HG03354 (cell line): ENCODE results near the gene PDGFC.

Experiments
- ATAC-seq: cut with Tn5 transposase; IDR thresholded peaks from one replicate; pipeline ENCODE4 v1.9.1; 2021; ENCODE audit warnings: mild to moderate bottlenecking; ENCODE audit not compliant: unreplicated experiment, poor library complexity, severe bottlenecking

Gene PDGFC

GRCh38 chr4:156924774-156925315 is 46.8 kb downstream of the PDGFC start:
- ATAC-seq: no peak

DNA sequence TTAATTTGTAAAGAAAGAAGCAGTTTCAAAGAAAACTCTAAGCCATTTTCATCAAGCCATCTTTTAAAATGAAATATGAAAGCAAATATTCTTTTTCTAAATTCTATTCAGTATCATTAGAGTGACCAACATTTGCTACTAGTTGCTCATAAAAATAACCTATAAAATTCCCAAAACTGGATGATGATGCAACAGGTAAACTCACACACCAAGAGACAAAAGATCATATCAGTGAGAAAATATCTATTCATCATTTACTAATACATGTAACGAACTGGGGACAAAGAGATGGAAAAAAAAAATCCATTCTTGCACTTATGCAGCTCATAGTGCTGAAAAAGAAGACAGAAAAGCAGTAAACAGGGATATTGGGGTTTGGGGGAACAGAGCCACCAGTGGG is 48.1 kb downstream of the PDGFC start:
- no peak for ATAC-seq

- ATAC-seq: no peak
Observed at GRCh38 chr4:156915221-156915620, 56.4 kb downstream of the PDGFC start.

GRCh38 chr4:156913234-156913633 is 58.4 kb downstream of the PDGFC start:
- ATAC-seq: no peak

- ATAC-seq: no peak
Observed at GRCh38 chr4:156909010-156909409, 62.6 kb downstream of the PDGFC start.

GRCh38 chr4:156906325-156906724 is 65.3 kb downstream of the PDGFC start:
- no peak for ATAC-seq

GRCh38 chr4:156901871-156902270 is 69.7 kb downstream of the PDGFC start:
- no peak for ATAC-seq

GRCh38 chr4:156898373-156899117 is 73.1 kb downstream of the PDGFC start:
- ATAC-seq: no peak

GRCh38 chr4:156896527-156896926 is 75.1 kb downstream of the PDGFC start:
- no peak for ATAC-seq

DNA sequence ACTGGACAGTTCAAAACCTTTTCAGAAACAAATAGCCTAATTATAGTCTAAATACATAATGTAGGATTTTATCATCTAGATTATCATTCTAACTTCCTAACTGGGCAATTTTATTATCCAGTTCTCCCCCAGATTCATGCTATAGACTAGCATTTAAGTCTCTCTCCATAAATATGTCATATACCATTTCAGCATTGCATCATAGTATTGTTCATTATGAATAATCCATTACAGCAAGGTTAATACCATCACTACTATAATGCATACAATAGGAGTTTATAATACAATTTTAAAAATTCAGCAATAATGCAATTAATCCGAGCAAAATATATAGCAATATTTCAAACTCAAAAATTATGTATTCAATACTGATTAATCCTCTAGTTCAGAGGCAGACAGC is 77.4 kb downstream of the PDGFC start:
- ATAC-seq: no peak

GRCh38 chr4:156892805-156893204 is 78.8 kb downstream of the PDGFC start:
- no peak for ATAC-seq

GRCh38 chr4:156889616-156890594 is 81.7 kb downstream of the PDGFC start:
- no peak for ATAC-seq

DNA sequence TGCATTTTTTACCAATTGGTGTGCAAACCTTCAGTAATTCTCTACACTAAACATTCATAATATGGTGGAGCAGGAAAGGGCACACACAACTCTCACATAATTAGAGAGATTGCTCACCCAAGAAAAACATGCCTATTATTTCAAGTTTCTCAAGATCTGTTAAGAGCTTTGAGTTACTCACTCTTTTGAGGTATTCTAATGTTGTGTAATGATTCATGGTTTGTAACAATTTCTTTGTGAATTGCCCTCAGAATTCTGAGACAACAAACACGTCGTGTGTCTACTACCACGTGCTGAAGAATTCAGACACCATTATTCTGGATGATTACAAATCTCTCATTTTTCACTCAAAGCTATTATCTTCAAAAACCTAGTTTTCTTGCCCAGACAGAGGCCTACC is 82.8 kb downstream of the PDGFC start:
- no peak for ATAC-seq

- no peak for ATAC-seq
Observed at GRCh38 chr4:156886481-156886880, 85.1 kb downstream of the PDGFC start.

DNA sequence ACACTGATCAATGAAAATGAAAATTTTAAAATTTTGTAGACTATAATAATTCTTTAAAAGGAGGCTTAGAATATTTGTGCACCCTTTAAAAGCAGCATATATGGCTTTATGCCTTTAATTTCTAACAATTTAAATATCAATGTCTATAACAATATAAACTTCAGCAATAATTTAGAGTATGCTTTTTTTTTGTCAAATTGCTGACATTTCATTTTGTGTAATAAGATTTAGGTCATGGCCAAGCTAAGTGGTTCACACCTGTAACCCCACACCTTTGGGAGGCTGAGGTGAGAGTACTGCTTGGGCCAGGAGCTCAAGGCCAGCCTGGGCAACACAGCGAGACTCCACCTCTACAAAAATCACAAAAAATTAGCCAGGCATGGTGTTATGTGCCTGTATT is 86.2 kb downstream of the PDGFC start:
- no peak for ATAC-seq

- no peak for ATAC-seq
Observed at GRCh38 chr4:156884183-156884582, 87.4 kb downstream of the PDGFC start.

DNA sequence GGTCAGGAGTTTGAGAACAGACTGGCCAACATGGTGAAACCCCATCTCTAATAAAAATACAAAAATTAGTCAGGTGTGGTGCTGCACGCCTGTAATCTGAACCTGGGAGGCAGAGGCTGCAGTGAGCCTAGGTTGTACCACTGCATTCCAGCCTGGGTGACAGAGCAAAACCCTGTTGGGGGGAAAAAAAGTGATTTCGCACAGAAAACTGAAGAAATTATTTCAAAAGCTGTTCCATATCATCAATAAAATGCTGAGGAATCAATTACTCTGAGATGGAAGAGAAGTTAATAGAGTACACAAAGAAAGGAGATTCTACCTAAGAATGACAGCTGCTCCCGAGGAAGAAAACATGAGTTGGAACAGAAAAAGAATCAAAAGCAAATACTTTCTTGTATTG is 95.9 kb downstream of the PDGFC start:
- ATAC-seq: no peak

- no peak for ATAC-seq
Observed at GRCh38 chr4:156875055-156875454, 96.5 kb downstream of the PDGFC start.

DNA sequence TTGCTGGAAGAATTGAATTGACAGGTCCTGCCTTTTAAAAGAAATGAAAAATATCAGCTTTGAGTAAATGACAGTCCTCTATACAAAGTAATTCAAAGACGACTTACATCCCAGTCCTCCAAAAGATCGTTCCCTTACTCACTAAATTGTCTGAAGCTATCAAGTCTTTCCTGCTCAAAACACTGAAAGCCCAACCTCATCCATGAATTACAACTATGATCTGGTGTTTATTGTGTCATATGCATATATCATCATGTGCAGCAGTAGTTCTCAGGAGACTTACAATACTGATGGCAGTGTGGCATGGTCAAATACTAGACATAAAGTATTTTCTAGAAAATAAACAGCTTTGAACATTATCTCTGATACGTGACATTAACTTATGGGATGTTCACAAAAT is 97.8 kb downstream of the PDGFC start:
- ATAC-seq: no peak

GRCh38 chr4:156870861-156871260 is 100.7 kb downstream of the PDGFC start:
- no peak for ATAC-seq

DNA sequence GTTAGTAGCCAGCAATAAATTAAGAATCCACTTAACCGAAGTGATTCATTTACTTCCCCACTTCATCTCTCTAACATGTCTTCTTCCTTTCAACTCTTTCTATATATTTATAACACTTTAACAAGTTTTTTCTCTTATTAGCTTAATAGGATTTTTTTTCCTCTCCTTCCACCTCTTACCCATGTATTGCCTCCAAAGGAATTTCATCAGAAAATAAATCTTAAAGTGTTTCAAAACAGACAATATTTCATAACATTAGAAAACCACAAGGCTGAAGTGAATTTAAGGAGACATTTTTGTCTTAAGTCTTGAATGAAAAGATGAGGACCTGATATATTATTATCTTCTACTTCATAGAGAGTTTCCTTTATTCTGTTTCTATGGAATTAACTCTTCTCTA is 101.5 kb downstream of the PDGFC start:
- ATAC-seq: no peak
